H9 (cell line): ENCODE measurements around the gene POGLUT2. TPM values are rescaled to one million over a fixed set of nuclear protein-coding genes. Genes with fewer than 3 reads are reported as not detected.

Experiments
- DNase-seq: peaks from one replicate; pipeline ENCODE4 v3.0.0-alpha.2; 2017
- H2AFZ ChIP-seq: one replicate; pipeline ENCODE4 v1.6.1; 2013; ENCODE audit warnings: mild to moderate bottlenecking, low read length, control low read depth, moderate library complexity
- H2AK5ac ChIP-seq: 2 replicates; pipeline ENCODE4 v1.6.1; 2013; ENCODE audit warnings: low read length, control low read depth, mixed read lengths; ENCODE audit not compliant: insufficient read length
- H2BK120ac ChIP-seq: one replicate; pipeline ENCODE4 v1.6.1; 2013; ENCODE audit warnings: low read depth, mild to moderate bottlenecking, low read length, control low read depth, inconsistent platforms; ENCODE audit not compliant: poor library complexity, severe bottlenecking
- H2BK12ac ChIP-seq: 2 replicates; pipeline ENCODE4 v1.6.1; 2013; ENCODE audit warnings: low read length, control low read depth, mixed read lengths, low read depth; ENCODE audit not compliant: insufficient read length
- H2BK15ac ChIP-seq: 2 replicates; pipeline ENCODE4 v1.6.1; 2013; ENCODE audit warnings: low read depth, low read length, control low read depth
- H2BK20ac ChIP-seq: one replicate; pipeline ENCODE4 v1.6.1; 2013; ENCODE audit warnings: low read depth, mild to moderate bottlenecking, low read length, control low read depth, inconsistent platforms; ENCODE audit not compliant: poor library complexity, severe bottlenecking
- H2BK5ac ChIP-seq: 2 replicates; pipeline ENCODE4 v1.6.1; 2013; ENCODE audit warnings: low read length, control low read depth, mixed read lengths; ENCODE audit not compliant: insufficient read length
- H3K14ac ChIP-seq: 2 replicates; pipeline ENCODE4 v1.6.1; 2013; ENCODE audit warnings: low read length, control low read depth; ENCODE audit not compliant: insufficient read depth
- H3K18ac ChIP-seq: 2 replicates; pipeline ENCODE4 v1.6.1; 2013; ENCODE audit warnings: low read depth, mild to moderate bottlenecking, mixed read lengths, low read length, control low read depth; ENCODE audit not compliant: insufficient read length
- H3K23ac ChIP-seq: 2 replicates; pipeline ENCODE4 v1.6.1; 2013; ENCODE audit warnings: low read length, control low read depth, mixed read lengths, low read depth; ENCODE audit not compliant: insufficient read length
- H3K23me2 ChIP-seq: 2 replicates; pipeline ENCODE4 v1.6.1; 2013; ENCODE audit warnings: low read depth, mild to moderate bottlenecking, mixed read lengths, low read length, control low read depth; ENCODE audit not compliant: insufficient read length, poor library complexity, severe bottlenecking
- H3K27ac ChIP-seq: 2 replicates; pipeline ENCODE4 v1.5.1; 2013; ENCODE audit warnings: low read length, control low read depth, mixed read lengths, low read depth; ENCODE audit not compliant: insufficient read length
- H3K27me3 ChIP-seq: 2 replicates; pipeline ENCODE4 v1.6.1; 2013; ENCODE audit warnings: low read length, control low read depth, inconsistent platforms; ENCODE audit not compliant: insufficient read depth
- H3K4ac ChIP-seq: 2 replicates; pipeline ENCODE4 v1.6.1; 2013; ENCODE audit warnings: low read depth, mild to moderate bottlenecking, control low read depth, inconsistent platforms, low read length, moderate library complexity
- H3K4me1 ChIP-seq: 2 replicates; pipeline ENCODE4 v1.6.1; 2013; ENCODE audit warnings: low read length, control low read depth, inconsistent platforms; ENCODE audit not compliant: insufficient read depth
- H3K4me2 ChIP-seq: 2 replicates; pipeline ENCODE4 v1.6.1; 2013; ENCODE audit warnings: low read length, control low read depth, mixed read lengths; ENCODE audit not compliant: insufficient read length, insufficient read depth
- H3K56ac ChIP-seq: 2 replicates; pipeline ENCODE4 v1.6.1; 2013; ENCODE audit warnings: low read depth, mild to moderate bottlenecking, mixed read lengths, low read length, control low read depth; ENCODE audit not compliant: insufficient read length
- H3K79me1 ChIP-seq: 2 replicates; pipeline ENCODE4 v1.6.1; 2013; ENCODE audit warnings: low read depth, mild to moderate bottlenecking, moderate library complexity, low read length, control low read depth, inconsistent platforms; ENCODE audit not compliant: insufficient read depth, poor library complexity, severe bottlenecking
- H3K79me2 ChIP-seq: 2 replicates; pipeline ENCODE4 v1.6.1; 2013; ENCODE audit warnings: low read length, control low read depth, inconsistent platforms; ENCODE audit not compliant: insufficient read depth
- H3K9ac ChIP-seq: 2 replicates; pipeline ENCODE4 v1.6.1; 2013; ENCODE audit warnings: low read length, control low read depth, mixed read lengths; ENCODE audit not compliant: insufficient read length; ENCODE audit errors: extremely low read depth
- H3K9me3 ChIP-seq: one replicate; pipeline ENCODE4 v1.6.1; 2013; ENCODE audit warnings: low read depth, low read length, inconsistent platforms; ENCODE audit not compliant: control insufficient read depth
- H3T11ph ChIP-seq: one replicate; pipeline ENCODE4 v1.6.1; 2013; ENCODE audit warnings: mild to moderate bottlenecking, low read length, control low read depth, inconsistent platforms
- H4K20me1 ChIP-seq: one replicate; pipeline ENCODE4 v1.6.1; 2013; ENCODE audit not compliant: control insufficient read depth, insufficient read length, insufficient read depth
- H4K5ac ChIP-seq: 2 replicates; pipeline ENCODE4 v1.6.1; 2013; ENCODE audit warnings: low read depth, mild to moderate bottlenecking, mixed read lengths, low read length, control low read depth; ENCODE audit not compliant: insufficient read length
- H4K8ac ChIP-seq: replicated peaks from 2 replicates; pipeline ENCODE4 v1.6.1; 2013; ENCODE audit warnings: low read length, control low read depth, mixed read lengths, low read depth; ENCODE audit not compliant: insufficient read length
- H4K91ac ChIP-seq: 2 replicates; pipeline ENCODE4 v1.6.1; 2013; ENCODE audit warnings: low read depth, mild to moderate bottlenecking, moderate library complexity, mixed read lengths, low read length, control low read depth; ENCODE audit not compliant: insufficient read length
- H3K27ac Mint-ChIP-seq, 3 experiments: 2 replicates in 2 of 3; 3 replicates in 1 of 3; pipeline ENCODE4 v1.8.0; 2020 to 2021; ENCODE audit warnings: mixed read lengths in 3 of 3, mild to moderate bottlenecking in 1 of 3, moderate library complexity in 1 of 3
- H3K27me3 Mint-ChIP-seq: 2 replicates; pipeline ENCODE4 v1.8.0; 2021; ENCODE audit warnings: low read depth, mild to moderate bottlenecking, moderate library complexity, mixed read lengths
- H3K36me3 Mint-ChIP-seq, 3 experiments: 2 replicates in 2 of 3; 3 replicates in 1 of 3; pipeline ENCODE4 v1.8.0; 2020 to 2021; ENCODE audit warnings: low read depth in 3 of 3, mixed read lengths in 3 of 3; ENCODE audit not compliant: insufficient read depth in 1 of 3
- H3K4me1 Mint-ChIP-seq, 2 experiments: 2 replicates each; pipeline ENCODE4 v1.8.0; 2020; ENCODE audit warnings: mixed read lengths in 2 of 2
- H3K4me3 Mint-ChIP-seq, 2 experiments: 2 replicates in 1 of 2; 3 replicates in 1 of 2; pipeline ENCODE4 v1.8.0; 2020 to 2021; ENCODE audit warnings: mild to moderate bottlenecking in 2 of 2, mixed read lengths in 2 of 2, moderate library complexity in 1 of 2
- H3K9me3 Mint-ChIP-seq, 2 experiments: 2 replicates in 1 of 2; 3 replicates in 1 of 2; pipeline ENCODE4 v1.8.0; 2020; ENCODE audit warnings: mild to moderate bottlenecking in 2 of 2, mixed read lengths in 2 of 2, moderate library complexity in 1 of 2
- WGBS: extraction: QIAGEN DNeasy Blood & Tissue Kit; methylation state at CpG from one replicate; pipeline ENCODE4 v1.1.7; 2013; ENCODE audit warnings: missing lambda C conversion rate, low lambda C conversion rate, mixed read lengths; ENCODE audit not compliant: insufficient read length; ENCODE audit errors: extremely low coverage; 5-methylcytosine and 5-hydroxymethylcytosine counted together
- total RNA-seq: library from RNA; stranded (reverse); gene quantifications from 2 replicates; pipeline ENCODE4 v1.2.1, GENCODE V29; 2021
- TF ChIP-seq, protein P1 (sequence below): fragments of 200-600 bp; sonication (generic); conservative IDR thresholded peaks from 3 replicates; pipeline ENCODE4 v1.8.0; 2021; ENCODE audit warnings: antibody characterized with exemption, mild to moderate bottlenecking

Gene POGLUT2
- total RNA-seq, 1 experiment from 2014 or later = 23.5 TPM

DNA sequence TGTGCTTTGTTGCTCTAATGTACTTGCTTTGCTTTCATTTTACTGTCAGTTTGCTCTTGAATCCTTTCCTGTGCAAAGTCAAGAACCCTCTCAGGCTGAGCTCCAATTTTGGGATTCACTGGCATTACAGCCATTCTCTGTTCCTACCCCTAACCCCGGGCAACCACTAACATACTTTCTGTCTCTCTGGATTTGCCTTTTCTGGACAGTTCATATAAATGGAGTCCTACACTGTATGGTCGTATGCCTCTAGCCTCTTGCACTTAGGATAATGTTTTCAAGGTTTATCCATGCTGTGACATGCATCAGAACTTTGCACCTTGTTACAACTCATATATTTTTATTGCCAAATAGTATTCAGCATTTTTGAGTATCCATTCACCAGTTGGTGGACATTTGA lies 22.5 kb downstream of the POGLUT2 start:
- Histone ChIP-seq H2BK120ac (no peak overlapping the region), H2BK20ac (no peak overlapping the region), H4K8ac (no peak overlapping the region), H3K9me3 (no peaks in the 10 kb centered on the region), H3K18ac (no peak overlapping the region), H4K20me1 (no peaks in the 10 kb centered on the region), H3K4me2 (no peak overlapping the region), H3K23ac (no peak overlapping the region), H3K14ac (no peak overlapping the region), H3K56ac (no peak overlapping the region), H3K27me3 (no peaks in the 10 kb centered on the region; the same call in 1 of the 2 replicates), H2AFZ (no peak overlapping the region), H2BK12ac (no peak overlapping the region), H3K27ac (no peak overlapping the region), H3K23me2 (peaks cover 5% of the 10 kb centered on the region), H2AK5ac (no peak overlapping the region), H4K91ac (no peak overlapping the region), H3T11ph (no peak overlapping the region), H3K4ac (no peak overlapping the region), H2BK5ac (no peak overlapping the region), H3K4me1 (peaks cover 2% of the 10 kb centered on the region; the same call in 1 of the 2 replicates), H3K79me1 (no peaks in the 10 kb centered on the region), H3K9ac (no peak overlapping the region), H4K5ac (no peak overlapping the region), H3K79me2 (no peaks in the 10 kb centered on the region), H2BK15ac (no peak overlapping the region)
- DNase-seq = no peak
- Mint-ChIP-seq H3K9me3 (peaks cover 5 to 6% of the 10 kb centered on the region in 2 experiments), H3K4me3 (no peak overlapping the region), H3K36me3 (peaks cover 7 to 8% (median 7%) of the 10 kb centered on the region in 3 experiments), H3K27me3 (peaks cover 10% of the 10 kb centered on the region), H3K4me1 (peaks cover 5 to 14% of the 10 kb centered on the region in 2 experiments; a peak in 3 of 4 replicates), H3K27ac (no peak overlapping the region)
- TF ChIP-seq, protein P1, sequence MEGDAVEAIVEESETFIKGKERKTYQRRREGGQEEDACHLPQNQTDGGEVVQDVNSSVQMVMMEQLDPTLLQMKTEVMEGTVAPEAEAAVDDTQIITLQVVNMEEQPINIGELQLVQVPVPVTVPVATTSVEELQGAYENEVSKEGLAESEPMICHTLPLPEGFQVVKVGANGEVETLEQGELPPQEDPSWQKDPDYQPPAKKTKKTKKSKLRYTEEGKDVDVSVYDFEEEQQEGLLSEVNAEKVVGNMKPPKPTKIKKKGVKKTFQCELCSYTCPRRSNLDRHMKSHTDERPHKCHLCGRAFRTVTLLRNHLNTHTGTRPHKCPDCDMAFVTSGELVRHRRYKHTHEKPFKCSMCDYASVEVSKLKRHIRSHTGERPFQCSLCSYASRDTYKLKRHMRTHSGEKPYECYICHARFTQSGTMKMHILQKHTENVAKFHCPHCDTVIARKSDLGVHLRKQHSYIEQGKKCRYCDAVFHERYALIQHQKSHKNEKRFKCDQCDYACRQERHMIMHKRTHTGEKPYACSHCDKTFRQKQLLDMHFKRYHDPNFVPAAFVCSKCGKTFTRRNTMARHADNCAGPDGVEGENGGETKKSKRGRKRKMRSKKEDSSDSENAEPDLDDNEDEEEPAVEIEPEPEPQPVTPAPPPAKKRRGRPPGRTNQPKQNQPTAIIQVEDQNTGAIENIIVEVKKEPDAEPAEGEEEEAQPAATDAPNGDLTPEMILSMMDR = no peak
- no CpG with 5 or more reads among the region's 2 CpGs for WGBS
